IMR-90 (cell line): ENCODE results near the gene CTIF.

ENCODE experiments used
- CEBPB ChIP-seq: IDR thresholded peaks from 2 replicates; pipeline ENCODE4 v1.6.1; 2012; ENCODE audit warnings: low read depth, low read length, improper control_type of control experiment
- CTCF ChIP-seq: conservative IDR thresholded peaks from 2 replicates; pipeline ENCODE4 v1.5.1; 2012; ENCODE audit warnings: mild to moderate bottlenecking, low read depth, low read length, improper control_type of control experiment
- ELK1 ChIP-seq: fragments of 150-350 bp; IDR thresholded peaks from 2 replicates; pipeline ENCODE4 v1.6.1; 2016; ENCODE audit warnings: low read depth, mild to moderate bottlenecking, low read length, moderate library complexity, borderline replicate concordance
- FOS ChIP-seq: fragments of 150-350 bp; IDR thresholded peaks from 2 replicates; pipeline ENCODE4 v1.6.1; 2016; ENCODE audit warnings: low read depth, low read length
- MAFK ChIP-seq: IDR thresholded peaks from 2 replicates; pipeline ENCODE4 v1.6.1; 2012; ENCODE audit warnings: low read depth, low read length, improper control_type of control experiment
- POLR2A ChIP-seq: IDR thresholded peaks from 2 replicates; pipeline ENCODE4 v1.6.1; 2012; ENCODE audit warnings: mild to moderate bottlenecking, low read depth, low read length
- RAD21 ChIP-seq: IDR thresholded peaks from 2 replicates; pipeline ENCODE4 v1.6.1; 2012; ENCODE audit warnings: low read length, improper control_type of control experiment
- USF2 ChIP-seq: fragments of 150-350 bp; IDR thresholded peaks from 2 replicates; pipeline ENCODE4 v1.6.1; 2017; ENCODE audit warnings: mild to moderate bottlenecking, antibody characterized with exemption, low read length, low read depth

GRCh38 chr18:48637081-48637990, 98.5 kb downstream of the CTIF start:
- no peak for TF ChIP-seq CEBPB
- TF ChIP-seq CTCF = no peak
- no peak for TF ChIP-seq RAD21
- TF ChIP-seq POLR2A = no peak
- TF ChIP-seq USF2 = no peak
- TF ChIP-seq ELK1 = no peak
- no peak for TF ChIP-seq FOS
- no peak for TF ChIP-seq MAFK
